GM18867 (cell line): ENCODE data around the gene NCKAP5L.

Source experiments
- ATAC-seq: cut with Tn5 transposase; IDR thresholded peaks from one replicate; pipeline ENCODE4 v1.9.1; 2021; ENCODE audit warnings: mild to moderate bottlenecking, moderate library complexity; ENCODE audit not compliant: unreplicated experiment

The NCKAP5L gene

GRCh38 chr12:49744363-49744885 is 83.8 kb downstream of the NCKAP5L start:
- ATAC-seq = no peak

- ATAC-seq = peak; percentile 58
Measured at GRCh38 chr12:49741882-49742620, 86.2 kb downstream of the NCKAP5L start.
